ENCODE data around the gene UBE2K.

- TF ChIP-seq CTCF (IDR thresholded peaks at IDR 0.05) (no peak), POLR2AphosphoS5 (IDR thresholded peaks at IDR 0.05; ENCODE audit: insufficient read depth in 1 of 2, low read depth in 1 of 2) (no peak)
Observed at GRCh38 chr4:39729557-39729956, 31.6 kb downstream of the UBE2K start.

Data from vagina (tissue), 2 donors.